Measurements from ENCODE around the gene BAK1. TPM values are rescaled to one million over a fixed set of nuclear protein-coding genes. Genes with fewer than 3 reads are reported as not detected.

The BAK1 gene
- total RNA-seq, 1 donor from 2014 or later: 10.7 TPM

- intact Hi-C loops (cut with DNase I): no loop called here
- ATAC-seq (peak; percentile 79), DNase-seq (ENCODE audit: low spot score) (peak; percentile 62)
Measured at GRCh38 chr6:33590531-33591198, 10.6 kb upstream of the BAK1 start.

DNA sequence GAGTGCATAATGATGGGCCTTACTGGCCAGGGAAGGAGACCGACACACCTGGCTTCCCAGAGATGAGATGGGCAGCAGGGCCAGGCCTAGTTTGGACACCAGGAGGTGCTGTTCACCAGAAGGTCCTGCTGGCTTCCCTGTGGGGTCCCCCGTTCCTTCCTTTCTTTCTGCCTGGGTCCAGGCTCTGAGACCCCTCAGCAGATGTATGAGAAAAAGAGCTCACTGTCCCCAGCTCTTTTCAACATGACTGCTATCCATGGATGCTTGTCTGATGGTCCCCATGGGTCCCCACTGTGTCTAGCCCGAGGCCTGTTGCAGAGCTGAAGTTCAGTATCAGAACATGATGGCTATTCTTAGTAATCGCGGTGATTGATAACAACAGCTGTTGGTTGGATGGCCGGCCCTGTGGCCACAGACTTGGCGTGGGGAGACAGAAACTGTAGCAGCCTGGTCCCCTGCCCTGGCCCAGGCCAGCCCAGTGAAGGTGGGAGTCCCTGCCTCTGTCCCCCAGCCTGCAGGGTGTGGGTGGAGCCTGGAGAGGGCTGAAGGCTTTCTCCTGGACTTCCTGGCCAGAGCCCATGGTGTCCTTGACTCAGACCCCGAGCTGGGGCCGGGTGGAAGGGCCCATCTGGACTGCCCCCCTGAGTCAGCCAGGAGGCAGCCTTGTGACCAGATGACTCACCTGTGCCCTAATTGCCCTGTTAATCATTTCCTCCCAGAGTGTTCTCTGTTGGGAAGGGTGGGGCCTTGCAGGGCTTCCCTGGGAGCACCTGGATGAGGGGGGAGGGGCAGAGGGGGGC, 9.9 kb upstream of the BAK1 start:
- peak; percentile 82 for DNase-seq (ENCODE audit: low spot score)
- intact Hi-C loops (cut with DNase I): loop anchor here (5.0 kb wide), 1 partner anchor 107 kb away; no protein-coding TSS in a partner anchor
- peak; percentile 71 for ATAC-seq

- ATAC-seq (no peak), DNase-seq (ENCODE audit: low spot score) (no peak)
- intact Hi-C loops (cut with DNase I): loop anchor here (5.0 kb wide), 1 partner anchor 108 kb away; no protein-coding TSS in a partner anchor
Measured at GRCh38 chr6:33589392-33589730, 9.3 kb upstream of the BAK1 start.

DNA sequence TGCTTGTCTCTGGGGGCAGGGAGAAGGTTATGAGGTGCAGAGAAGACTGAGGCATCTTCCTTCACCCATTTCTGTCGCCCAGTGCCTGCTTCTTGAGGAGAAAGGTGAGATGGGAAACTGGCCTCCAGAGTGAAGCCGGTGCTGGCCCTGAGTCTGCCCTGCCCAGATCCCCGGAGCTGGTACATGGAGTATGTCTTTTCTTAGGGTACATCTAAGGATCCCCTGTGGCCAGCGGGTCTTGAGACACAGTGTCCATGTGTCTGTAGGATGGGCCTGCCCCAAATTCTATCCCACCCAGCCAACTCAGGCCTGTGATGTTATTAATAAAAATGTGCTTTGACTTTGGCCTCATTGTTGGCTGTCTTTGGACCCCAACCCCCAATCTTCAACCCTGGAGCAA, 8.8 kb upstream of the BAK1 start:
- ATAC-seq: no peak
- DNase-seq (ENCODE audit: low spot score): peak; percentile 59
- intact Hi-C loops (cut with DNase I): loop anchor here (5.0 kb wide), 1 partner anchor 108 kb away; no protein-coding TSS in a partner anchor

- DNase-seq (ENCODE audit: low spot score) (no peak), ATAC-seq (no peak)
- intact Hi-C loops (cut with DNase I): loop anchor here (5.0 kb wide), 1 partner anchor 110 kb away; no protein-coding TSS in a partner anchor
Measured at GRCh38 chr6:33587529-33587928, 7.5 kb upstream of the BAK1 start.

DNA sequence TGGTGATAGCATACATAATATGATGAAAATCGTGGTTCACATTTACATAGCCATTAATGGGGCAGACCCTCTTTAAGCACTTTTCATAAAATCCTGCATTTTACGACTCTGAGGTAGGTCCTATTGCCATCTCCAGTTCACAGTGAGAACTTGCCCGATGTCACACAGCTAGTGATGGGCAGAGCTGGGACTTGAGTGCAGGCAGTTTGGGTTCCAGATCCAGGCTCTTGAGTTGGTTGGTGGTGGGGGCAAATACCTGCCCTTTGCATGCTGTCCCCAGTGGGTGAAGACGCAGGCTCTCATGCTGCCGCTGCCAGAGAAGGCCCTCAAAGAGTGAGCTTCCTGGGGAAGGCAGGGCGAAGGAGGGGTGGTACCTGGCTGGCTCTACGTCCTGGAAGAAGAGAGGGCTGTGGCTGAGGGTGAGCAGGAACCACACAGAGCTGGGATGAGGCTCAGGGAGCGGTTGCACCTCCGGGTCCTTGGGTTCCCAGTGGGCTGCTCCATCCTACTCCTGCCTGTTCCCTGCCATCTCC, 6.1 kb upstream of the BAK1 start:
- intact Hi-C loops (cut with DNase I): loop anchor here (5.0 kb wide), 1 partner anchor 111 kb away; no protein-coding TSS in a partner anchor
- ATAC-seq (no peak), DNase-seq (ENCODE audit: low spot score) (no peak)

- ATAC-seq (peak; percentile 64), DNase-seq (ENCODE audit: low spot score) (peak; percentile 89)
- intact Hi-C loops (cut with DNase I): loop anchor here (5.0 kb wide), 1 partner anchor 112 kb away; no protein-coding TSS in a partner anchor
Measured at GRCh38 chr6:33585403-33586107, 5.5 kb upstream of the BAK1 start.

GRCh38 chr6:33584700-33585402, 4.8 kb upstream of the BAK1 start:
- intact Hi-C loops (cut with DNase I): loop anchor here (5.0 kb wide), 1 partner anchor 112 kb away; no protein-coding TSS in a partner anchor

DNA sequence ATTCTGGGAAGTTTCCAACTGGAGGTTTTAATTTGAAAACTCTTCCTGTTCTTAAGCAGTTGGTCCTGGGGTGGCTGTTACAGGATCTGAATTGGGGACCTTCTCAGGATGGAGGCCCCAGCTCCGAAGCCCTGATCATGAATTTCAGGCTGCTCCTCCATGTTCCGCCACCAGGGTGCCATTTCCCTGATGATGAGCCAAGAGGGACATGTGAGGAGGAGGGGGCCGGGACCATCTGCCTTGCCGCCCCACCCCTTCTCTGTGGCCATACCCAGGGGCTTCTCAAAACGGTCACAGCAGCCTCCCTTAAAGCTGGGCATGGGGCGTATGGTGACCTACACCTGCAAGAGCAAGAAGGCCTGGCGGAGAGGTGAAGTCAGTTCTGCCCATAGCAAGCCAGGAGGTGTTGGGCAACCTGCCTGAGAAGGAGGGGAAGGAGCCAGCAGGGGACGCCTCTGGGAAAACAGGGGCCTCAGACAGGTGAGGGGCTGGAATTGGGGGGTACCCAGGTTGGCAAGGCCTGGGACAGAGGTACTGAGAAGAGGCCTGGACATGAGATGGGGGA, 3.6 kb upstream of the BAK1 start:
- ATAC-seq: no peak
- intact Hi-C loops (cut with DNase I): no loop called here

More at GRCh38 chr6:33584700-33585402, 4.8 kb upstream of the BAK1 start:
- DNase-seq (ENCODE audit: low spot score): peak; percentile 56
- no peak for ATAC-seq

DNA sequence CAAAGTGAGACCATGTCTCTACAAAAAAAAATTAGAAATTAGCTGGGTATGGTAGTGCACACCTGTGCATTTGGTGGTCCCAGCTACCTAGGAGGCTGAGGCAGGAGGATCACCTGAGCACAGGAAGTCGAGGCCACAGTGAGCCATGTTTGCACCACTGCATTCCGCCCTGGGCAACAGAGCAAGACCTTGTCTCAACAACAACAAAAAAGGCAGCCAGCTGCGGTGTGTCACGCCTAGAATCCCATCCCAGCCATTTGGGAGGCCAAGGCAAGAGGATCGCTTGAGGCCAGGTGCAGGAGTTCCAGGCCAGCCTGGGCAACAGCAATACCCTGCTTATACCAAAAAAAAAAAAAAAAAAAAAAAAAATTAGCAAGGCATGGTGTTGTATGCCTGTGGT, 1.1 kb upstream of the BAK1 start:
- intact Hi-C loops (cut with DNase I): no loop called here
- peak; percentile 58 for DNase-seq (ENCODE audit: low spot score)
- ATAC-seq: no peak

More for the DNA sequence above, 3.6 kb upstream of the BAK1 start:
- DNase-seq (ENCODE audit: low spot score): no peak

DNA sequence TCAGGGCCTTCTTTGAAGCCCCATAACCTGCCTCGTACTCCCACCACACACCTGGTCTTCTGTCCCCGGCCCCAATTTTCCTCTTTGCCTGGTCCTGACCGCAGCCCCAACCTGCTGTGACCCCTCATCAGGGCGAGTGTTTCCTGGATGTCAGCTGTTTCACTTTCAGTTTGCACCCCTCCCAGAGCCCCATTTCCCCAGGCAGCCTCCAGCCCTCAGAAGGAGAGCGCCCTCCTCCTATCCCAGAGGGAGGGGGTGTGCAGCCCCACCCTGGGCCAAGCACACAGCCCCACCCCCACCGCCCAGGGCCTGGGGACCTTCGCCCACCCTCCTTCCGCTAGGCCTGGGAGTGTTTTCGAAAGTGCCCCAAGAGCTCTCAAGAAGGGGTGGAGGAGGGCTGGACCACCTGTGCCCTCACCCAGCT, 1.5 kb downstream of the BAK1 start:
- intact Hi-C loops (cut with DNase I): loop anchor here (10.0 kb wide), 1 partner anchor 124 kb away; the partner anchor contains the start of gene ZBTB9
- DNase-seq (ENCODE audit: low spot score) (no peak), ATAC-seq (no peak)

GRCh38 chr6:33578164-33578563, 1.9 kb downstream of the BAK1 start:
- DNase-seq (ENCODE audit: low spot score): no peak
- intact Hi-C loops (cut with DNase I): loop anchor here (10.0 kb wide), 1 partner anchor 123 kb away; the partner anchor contains the start of gene ZBTB9
- no peak for ATAC-seq

- no peak for ATAC-seq
- intact Hi-C loops (cut with DNase I): loop anchor here (10.0 kb wide), 1 partner anchor 123 kb away; the partner anchor contains the start of gene ZBTB9
- DNase-seq (ENCODE audit: low spot score): no peak
Measured at GRCh38 chr6:33577718-33578117, 2.4 kb downstream of the BAK1 start.

DNA sequence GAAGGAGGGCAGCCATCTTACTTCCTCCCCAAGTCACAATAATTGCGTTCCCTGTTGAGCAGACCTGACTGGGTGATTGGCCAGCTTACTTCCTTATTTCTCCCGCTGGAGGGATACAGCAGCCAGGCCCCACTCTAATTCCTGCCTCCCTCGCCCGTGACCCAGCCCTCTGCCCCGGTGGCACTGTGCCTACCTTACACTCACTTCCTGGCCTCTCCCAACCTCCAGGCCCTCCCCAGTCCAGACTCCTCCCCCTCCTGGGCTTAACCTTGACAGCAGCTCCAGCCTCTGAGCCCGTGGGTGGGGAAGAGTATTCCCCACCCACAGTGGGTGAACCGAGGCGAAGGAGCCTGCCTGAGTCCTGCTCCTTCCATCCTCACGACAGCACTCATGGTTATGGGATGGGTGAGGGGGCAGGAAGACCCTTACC, 3.0 kb downstream of the BAK1 start:
- intact Hi-C loops (cut with DNase I): loop anchor here (10.0 kb wide), 1 partner anchor 122 kb away; the partner anchor contains the start of gene ZBTB9
- no peak for DNase-seq (ENCODE audit: low spot score)
- ATAC-seq: peak; percentile 21

DNA sequence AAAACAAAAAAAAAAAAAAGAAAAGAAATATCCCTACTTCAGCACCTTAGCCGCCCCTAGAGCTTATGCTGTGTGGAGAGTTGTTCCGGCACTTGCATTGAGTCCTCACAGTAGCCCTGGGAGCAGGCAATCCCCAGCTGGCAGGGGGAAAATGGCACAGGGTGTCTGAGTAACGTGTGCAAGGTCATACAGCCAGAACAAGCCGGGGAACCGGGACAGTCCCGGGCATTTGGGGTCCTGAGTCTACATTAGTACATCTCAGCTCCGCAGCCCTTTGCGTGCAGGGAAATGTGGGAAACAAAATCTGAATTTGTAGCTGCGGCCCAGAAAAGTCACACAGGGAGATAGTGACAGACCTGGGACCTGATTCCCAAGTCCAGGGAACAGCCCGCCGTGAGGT, 3.4 kb downstream of the BAK1 start:
- ATAC-seq (no peak), DNase-seq (ENCODE audit: low spot score) (no peak)
- intact Hi-C loops (cut with DNase I): loop anchor here (10.0 kb wide), 1 partner anchor 122 kb away; the partner anchor contains the start of gene ZBTB9

DNA sequence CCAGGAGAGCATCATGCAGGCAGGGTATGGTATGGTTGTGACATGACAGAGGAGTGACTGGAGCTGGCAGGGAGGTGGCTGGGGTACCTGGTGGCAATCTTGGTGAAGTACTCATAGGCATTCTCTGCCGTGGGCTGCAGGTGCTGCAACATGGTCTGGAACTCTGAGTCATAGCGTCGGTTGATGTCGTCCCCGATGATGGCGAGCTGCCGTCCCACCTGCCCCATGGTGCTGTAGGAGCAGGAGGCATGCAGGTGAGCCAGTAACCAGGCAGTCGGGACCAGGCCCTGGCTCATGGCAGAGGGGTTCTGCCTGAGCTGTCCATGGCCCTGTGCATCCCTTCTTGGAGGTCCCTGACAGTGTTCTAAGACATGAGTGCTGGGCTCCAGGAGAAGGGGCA, 4.9 kb downstream of the BAK1 start:
- ATAC-seq: no peak
- no peak for DNase-seq (ENCODE audit: low spot score)
- intact Hi-C loops (cut with DNase I): loop anchor here (10.0 kb wide), 1 partner anchor 120 kb away; the partner anchor contains the start of gene ZBTB9

- DNase-seq (ENCODE audit: low spot score) (no peak), ATAC-seq (peak; percentile 24)
- intact Hi-C loops (cut with DNase I): loop anchor here (10.0 kb wide), 1 partner anchor 117 kb away; the partner anchor contains the start of gene ZBTB9
Measured at GRCh38 chr6:33571637-33572316, 8.3 kb downstream of the BAK1 start.

Data from sciatic nerve (tissue), 2 donors.